ENCODE measurements around the gene ZNF83.
"Not testable (repeated sequence)": the region's sequence is repeated elsewhere in the genome, so short reads cannot be mapped to it uniquely, and the experiment has no call there.

The ZNF83 gene

DNA sequence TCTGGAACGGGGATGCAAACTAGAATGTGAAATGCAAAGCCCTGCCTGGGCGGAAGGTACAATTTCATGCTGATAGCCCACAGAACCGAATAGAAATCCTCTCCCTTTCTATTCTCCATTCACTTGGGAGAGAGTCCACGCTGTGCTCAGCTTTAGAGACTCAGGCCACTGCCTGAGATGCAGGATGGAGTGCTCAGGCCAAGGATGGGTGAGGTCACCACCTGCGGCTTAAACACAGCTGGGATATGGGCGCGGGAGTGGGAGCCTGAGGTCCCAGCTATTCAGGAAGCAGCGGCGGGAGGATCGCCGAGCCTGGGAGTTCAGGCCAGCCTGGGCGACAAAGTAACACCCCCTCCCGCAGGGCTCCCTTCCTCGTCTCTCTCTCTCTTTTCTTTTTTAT, 446 bp upstream of the ZNF83 start:
- no peak for DNase-seq

DNA sequence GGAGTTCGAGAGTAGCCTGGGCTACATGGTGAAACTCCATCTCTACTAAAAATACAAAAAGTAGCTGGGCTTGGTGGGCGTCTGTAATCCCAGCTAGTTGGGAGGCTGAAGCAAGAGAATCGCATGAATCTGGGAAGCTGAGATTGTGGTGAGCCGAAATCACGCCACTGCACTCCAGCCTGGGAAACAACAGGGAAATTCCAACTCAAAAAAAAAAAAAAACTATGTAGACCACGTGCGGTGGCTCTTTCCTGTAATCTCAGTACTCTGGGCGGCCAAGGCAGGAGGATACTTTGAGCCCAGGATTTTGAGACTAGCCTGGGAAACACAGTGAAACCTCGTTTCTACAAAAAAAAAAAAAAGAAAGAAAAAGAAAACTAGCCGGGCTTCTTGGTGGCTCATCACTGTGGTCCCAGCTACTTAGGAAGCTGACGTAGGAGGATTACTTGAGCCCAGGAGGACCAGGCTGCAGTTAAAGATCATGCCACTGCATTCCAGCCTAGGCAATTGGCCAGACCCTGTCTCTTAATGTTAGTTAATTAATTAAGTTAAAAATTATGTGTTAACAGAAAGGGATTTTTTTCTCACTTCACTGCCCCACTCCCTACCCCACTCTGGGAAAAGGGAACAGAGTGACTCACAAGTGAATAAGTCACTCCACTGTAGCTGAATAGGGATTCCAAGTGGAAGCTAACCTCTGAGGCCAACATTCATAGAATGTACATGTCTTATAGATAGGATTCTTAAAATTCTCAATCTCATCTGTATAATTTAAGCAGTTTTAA, 2.2 kb downstream of the ZNF83 start:
- no peak for DNase-seq

DNA sequence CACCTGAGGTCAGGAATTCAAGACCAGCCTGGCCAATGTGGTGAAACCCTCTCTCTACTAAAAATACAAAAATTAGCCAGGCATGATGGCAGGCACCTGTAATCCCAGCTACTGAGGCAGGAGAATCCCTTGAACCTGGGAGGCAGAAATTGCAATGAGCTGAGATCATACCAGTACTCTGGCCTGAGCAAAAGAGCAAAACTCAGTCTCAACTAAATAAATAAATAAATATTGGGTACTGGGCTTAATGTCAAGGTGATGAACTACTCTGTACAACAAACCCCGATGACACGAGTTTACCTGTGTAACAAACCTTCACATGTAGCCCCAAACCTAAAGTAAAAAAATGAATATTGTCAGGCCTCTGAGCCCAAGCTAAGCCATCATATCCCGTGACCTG, 10.7 kb downstream of the ZNF83 start:
- DNase-seq, result not testable (repeated sequence)

DNA sequence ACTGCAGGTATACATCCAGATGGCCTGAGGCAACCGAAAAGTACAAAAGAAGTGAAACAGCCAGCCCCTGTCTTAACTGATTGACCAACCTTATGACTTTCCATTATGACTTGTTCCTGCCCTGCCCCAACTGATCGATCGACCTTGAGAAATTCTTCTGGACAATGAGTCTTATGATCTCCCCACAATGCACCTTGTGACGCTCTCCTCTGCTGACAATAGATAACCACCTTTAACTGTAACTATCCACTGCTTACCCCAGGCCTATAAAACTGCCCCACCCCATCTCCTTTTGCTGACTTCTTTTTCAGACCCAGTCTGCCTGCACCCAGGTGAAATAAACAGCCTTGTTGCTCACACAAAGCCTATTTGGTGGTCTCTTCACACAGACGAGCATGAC, 11.2 kb downstream of the ZNF83 start:
- no peak for DNase-seq

GRCh38 chr19:52622261-52622660, 15.9 kb downstream of the ZNF83 start:
- no peak for DNase-seq

DNA sequence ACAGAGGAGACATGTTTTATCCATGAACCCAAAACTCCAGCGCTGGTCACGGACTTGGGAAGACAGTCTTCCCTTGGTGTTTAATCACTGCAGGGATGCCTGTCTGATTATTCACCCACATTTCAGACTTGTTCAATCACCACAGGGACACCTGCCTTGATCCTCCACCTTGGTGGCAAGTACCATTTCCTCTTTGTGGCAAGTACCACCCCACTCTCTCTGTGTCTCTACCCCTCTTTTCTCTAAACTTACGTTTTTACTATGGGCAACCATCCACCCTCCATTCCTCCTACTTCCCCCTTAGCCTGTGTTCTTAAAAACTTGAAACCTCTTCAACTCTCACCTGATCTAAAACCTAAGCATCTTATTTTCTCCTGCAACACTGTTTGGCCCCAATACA, 16.8 kb downstream of the ZNF83 start:
- no peak for DNase-seq

DNA sequence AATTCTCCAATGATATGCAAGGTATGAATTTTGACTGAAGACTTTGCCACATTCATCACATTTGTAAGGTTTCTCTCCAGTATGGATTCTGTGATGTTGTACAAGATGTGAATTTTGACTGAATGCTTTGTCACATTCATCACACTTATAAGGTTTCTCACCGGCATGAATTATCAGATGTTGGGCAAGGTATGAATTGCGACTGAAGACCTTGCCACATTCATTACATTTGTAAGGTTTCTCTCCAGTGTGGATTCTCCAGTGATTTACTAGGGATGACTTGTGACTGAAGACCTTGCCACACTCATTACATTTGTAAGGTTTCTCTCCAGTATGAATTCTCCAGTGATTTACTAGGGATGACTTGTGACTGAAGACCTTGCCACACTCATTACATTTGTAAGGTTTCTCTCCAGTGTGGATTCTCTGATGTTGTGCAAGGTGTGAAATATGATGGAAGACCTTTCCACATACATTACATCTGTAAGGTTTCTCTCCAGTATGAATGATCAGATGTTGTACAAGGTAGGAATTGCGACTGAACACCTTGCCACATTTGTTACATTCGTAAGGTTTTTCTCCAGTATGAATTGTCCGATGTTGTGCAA, 24.8 kb downstream of the ZNF83 start:
- no peak for DNase-seq

DNA sequence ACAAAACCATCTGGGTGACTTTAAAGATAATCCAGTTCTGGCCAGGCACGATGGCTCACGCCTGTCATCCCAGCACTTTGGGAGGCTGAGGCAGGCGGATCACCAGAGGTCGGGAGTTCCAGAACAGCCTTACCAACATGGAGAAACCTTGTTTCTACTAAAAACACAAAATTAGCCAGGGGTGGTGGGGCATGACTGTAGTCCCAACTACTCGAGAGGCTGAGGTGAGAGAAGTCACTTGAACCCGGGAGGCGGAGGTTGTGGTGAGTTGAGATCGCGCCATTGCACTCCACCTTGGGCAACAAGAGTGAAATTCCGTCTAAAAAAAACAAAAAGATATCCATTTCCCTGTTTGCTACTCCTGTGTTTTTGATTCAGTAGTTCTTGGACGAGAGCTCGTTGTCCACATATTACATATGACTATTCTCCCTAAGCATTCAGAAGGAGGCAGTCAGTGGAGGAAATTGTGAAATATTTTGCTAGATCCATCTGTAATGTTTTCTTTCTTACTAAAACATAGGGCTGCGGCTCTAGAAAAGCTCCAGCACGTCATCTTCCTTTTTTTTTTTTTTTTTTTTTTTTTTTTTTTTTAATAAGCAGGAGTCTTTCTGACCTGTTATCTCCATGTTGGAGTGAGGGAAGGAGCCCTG, 34.5 kb downstream of the ZNF83 start:
- DNase-seq, result no peak

DNA sequence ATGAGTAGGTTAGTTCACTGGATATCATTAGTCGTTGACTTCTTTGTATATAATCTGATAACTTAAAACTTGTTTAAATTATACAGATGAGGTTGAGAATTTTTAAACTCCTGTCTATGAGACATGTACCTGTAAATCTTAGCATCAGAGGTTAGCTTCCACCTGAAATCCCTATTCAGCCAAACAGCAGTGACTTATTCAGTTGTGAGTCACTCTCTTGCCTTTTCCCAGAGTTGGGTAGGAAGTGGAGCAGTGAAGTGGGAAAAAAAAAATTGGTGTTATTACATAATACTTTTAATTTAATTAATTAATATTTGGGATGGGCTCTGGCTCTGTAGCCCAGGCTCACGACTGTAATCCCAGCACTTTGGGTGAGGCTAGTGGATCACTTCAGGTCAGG, 35.2 kb downstream of the ZNF83 start:
- DNase-seq, result no peak

DNA sequence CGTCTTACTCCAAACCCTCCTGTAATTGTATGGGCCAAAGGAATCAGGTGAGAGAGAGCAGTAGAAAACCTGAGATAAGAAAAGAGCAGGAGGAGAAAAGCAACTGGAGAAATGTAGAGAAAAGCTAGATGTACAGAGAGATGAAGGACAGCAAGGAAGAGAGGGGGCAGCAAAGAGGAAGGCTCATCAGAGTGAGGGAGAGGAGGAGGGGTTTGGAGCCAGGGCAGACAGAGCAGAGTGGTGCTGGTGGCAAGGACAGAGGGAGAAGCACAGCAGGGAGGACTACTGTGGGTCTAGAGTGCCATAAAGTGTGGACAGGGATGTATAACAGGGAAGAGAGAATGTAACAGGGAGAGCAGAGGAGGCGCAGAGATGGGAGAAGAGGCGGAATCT, 36.2 kb downstream of the ZNF83 start:
- not testable (repeated sequence) for DNase-seq

- DNase-seq, result no peak
These were observed 36.9 kb downstream of the ZNF83 start for GRCh38 chr19:52601025-52601973.

GRCh38 chr19:52600639-52601024, 37.5 kb downstream of the ZNF83 start:
- DNase-seq, result no peak

DNA sequence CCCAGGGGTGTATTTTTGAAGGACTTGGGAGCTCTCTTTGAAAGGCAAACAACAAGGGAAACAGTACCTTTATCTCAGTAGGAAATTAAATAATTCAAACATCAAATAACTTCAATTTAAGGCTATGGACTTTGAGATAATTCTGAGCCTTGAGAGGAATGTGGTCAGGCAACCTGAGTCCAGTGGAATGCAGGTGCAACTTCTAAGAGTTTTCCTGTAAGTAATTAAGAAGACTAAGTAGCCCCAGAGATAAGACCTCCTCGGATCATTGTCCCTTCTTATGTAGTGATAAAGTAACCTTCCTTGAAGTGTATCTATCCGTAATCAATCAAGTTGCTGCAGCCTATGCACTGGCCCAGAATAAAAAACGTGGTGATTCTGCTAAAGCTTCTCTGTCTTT, 38.9 kb downstream of the ZNF83 start:
- DNase-seq, result no peak

- not testable (repeated sequence) for DNase-seq
These were observed 44.7 kb downstream of the ZNF83 start for GRCh38 chr19:52593441-52593840.

DNA sequence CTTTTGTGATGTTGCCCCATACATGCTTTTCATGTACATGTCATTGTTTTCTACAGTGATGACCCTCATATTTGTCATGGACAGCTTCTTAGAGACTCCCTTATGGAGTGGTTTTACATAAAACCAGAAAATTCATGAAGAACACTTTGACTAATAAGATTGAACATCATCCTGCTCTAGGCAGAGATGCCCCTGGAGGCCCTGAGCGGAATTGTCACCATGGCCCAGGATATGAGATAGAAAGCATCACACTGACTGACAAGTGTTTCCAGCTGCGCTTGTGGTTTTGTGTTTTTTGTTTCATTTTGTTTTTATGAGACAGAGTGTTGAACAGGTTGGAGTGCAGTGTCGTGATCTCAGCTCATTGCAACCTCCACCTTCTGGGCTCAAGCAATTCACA, 45.9 kb downstream of the ZNF83 start:
- no peak for DNase-seq

GRCh38 chr19:52590728-52591127, 47.4 kb downstream of the ZNF83 start:
- DNase-seq, result no peak

DNA sequence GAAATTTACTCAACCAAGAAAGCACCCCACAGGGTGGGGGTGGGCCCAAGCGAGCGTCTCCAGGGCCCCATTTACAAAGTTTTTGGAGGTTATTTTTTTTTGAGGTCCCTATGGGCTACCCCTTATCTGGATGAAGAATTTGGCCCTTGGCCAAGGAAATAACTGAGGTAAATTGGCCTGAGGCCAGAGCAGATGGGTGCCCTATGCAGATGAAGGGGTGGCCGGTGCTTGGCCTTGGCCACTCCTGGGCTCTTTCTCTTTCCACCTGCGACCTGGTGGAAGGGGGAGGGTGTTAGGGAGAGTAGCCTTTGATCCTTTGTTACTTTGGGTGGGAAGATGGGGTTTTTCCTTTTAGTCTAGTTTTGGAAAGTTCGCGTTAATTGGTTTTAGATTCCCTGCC, 52.6 kb downstream of the ZNF83 start:
- no peak for DNase-seq

- no peak for DNase-seq
These were observed 53.3 kb downstream of the ZNF83 start for GRCh38 chr19:52584736-52585440.

GRCh38 chr19:52570000-52570861, 67.9 kb downstream of the ZNF83 start, which contains the start of gene ZNF701:
Gene ZNF701, plus strand, starts transcription at chr19:52570287. Its CDS starts 3,861 bp downstream, at chr19:52574148.
- DNase-seq, result no peak

- not testable (repeated sequence) for DNase-seq
These were observed 68.5 kb downstream of the ZNF83 start for GRCh38 chr19:52569638-52569999.

- DNase-seq, result no peak
These were observed 70.2 kb downstream of the ZNF83 start for GRCh38 chr19:52567921-52568320.

All from NCI-H1694 (cell line).